Ishikawa (cell line): ENCODE data around the gene KIF5B.

Source experiments
- CREB1 ChIP-seq: IDR thresholded peaks from 2 replicates; pipeline ENCODE4 v1.6.1; 2012; ENCODE audit warnings: low read depth
- YY1 ChIP-seq: IDR thresholded peaks from 2 replicates; pipeline ENCODE4 v1.6.1; 2012; ENCODE audit warnings: low read depth

- TF ChIP-seq YY1, result no peak
- TF ChIP-seq CREB1, result no peak
Measured at GRCh38 chr10:32084185-32084851, 28.1 kb upstream of the KIF5B start.
